ENCODE data around the gene AGK.

The AGK gene, protein sequence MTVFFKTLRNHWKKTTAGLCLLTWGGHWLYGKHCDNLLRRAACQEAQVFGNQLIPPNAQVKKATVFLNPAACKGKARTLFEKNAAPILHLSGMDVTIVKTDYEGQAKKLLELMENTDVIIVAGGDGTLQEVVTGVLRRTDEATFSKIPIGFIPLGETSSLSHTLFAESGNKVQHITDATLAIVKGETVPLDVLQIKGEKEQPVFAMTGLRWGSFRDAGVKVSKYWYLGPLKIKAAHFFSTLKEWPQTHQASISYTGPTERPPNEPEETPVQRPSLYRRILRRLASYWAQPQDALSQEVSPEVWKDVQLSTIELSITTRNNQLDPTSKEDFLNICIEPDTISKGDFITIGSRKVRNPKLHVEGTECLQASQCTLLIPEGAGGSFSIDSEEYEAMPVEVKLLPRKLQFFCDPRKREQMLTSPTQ

DNA sequence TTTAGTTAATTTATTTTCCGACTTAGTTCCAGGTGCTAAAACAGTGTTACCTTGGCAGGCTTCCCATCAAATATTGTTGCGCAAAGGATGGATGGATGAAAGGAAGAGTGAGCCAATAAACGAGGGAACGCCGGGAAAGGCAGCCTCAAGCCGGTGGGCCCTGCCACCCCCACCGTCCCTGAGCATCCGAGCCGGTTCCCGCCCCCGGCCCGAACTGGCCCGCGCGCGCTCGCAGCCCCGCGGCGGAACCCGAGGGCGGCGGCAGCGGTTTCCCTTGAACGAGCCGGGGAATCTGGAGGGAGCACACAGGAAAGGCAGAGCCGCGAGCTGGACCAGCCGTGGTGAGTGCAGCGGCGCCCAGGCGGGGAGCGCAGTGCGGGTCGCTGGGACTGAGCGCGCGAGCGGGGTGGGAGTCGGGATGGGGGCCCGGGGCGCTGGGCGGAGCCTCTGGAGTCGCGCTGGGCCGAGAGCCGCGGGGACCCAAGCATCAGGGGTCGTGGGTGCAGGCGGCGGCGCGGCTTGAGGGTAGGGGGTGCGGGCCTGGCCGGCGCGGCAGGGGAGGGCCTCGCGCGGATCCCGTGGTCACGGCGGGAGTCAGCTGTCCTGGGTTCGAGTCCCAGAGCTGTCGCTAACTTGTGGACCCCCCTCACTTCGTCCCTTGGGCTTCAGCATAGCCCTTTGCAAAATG is at the start of gene AGK:
Gene AGK, plus strand, starts transcription at position 317 of the 688 bp plus-strand sequence. CDS start 4,057 bp downstream, outside the sequence.
- no peak for DNase-seq

DNA sequence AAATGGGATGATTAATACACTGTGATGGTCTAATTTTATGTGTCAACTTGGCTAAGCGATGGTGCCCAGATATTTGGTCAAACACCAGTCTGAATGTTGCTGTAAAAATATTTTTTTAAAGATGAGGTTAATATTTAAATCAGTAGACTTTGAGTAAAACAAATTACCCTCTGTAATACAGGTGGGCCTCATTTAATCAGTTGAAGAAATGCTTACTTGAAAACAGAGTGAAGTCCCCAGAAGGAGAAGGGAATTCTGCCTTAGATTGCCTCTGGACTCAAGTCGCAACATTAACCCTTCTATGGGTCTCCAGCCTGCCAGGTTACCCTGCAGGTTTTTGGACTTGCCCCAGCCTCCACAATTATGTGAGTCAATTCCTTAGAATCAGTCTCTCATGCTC is 49.8 kb upstream of the AGK start:
- DNase-seq = no peak

DNA sequence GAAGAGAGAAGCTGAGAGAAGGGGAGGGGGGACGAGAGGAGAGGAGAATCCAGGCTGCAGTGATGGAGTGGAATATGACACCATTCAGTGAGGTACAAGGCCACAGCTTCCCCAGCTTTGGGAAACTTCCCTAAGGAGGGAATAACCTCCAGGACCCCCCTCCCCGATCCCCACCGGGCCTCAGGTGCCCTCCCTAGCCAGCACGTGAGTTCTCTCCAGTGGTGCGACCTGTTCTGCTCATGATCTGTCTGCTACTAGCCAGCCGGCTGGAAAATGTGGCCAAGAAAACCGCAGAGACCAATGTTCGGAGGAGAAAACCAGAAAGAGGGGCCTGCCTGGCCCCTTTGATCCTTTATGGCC is 39.9 kb upstream of the AGK start:
- DNase-seq = no peak

DNA sequence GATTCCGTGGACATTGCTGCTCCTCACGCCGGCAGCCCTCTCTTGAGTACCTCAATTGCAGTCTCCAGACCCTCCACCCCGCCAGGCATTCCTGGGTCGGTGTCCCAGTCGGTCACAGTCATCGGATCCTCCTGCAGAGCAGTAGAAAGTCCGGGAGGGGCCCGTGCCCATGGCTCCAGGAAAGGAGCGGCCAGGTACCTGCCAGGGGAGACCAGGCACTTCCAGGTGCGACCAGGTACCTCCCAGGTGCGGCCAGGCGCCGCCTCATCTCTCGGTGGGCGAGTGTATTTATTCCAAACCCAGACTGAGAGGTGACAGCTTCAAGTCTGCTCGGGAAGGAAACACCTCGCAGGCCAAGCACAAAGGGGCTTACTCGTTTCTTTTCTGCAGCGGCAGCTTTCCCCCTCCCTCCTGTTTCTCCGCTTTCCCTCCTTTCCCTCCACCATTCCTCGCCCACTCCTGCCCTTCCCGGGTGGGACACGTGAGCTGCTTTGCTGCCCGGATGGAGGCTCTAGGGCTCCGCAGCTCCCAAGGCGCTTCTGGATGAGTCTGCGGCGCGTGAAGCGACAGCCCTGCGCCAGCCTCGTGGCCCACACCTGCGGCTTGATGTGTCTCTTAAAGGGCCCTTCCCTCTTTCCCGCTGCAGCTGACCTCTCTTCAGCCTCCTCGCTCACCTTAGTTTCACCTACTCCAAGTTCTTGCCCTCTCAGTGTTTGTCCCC is 39.4 kb upstream of the AGK start:
- no peak for DNase-seq

DNA sequence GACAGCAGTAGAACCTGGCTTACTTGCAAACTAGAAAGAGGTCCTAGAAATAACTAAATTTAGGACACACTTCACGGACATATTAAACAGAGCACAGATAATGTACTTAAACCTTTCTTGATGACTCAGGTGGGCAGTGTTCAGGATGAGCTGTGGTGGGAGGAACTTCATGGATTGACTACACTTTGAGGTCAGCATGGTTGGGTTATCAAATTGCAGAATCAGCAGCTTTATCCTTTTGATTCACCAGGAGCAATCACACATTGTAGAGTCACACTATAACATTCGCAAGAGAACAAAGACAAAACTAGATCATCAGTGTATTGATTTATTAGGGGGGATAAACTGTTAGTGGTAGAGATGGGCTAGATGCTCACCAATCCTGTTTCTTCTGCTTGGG is 38.6 kb upstream of the AGK start:
- DNase-seq = no peak

DNA sequence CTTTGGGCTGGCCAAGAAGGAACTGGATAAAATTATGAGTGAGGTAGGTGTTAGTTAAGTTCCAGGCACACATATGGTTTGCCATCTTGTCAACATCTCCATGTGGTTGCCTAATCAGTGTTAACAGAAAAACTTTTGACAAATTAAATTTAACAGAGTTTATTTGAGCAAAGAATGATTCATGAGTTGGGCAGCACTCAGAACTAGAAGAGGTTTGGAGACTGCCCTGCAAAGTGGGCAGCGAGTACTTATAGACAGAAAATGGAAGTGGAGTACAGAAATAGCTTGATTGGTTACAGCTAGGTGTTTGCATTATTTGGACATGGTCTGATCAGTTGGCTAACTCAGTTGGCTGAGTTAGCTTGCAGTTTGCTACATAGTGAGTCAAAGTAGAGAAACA is 37.5 kb upstream of the AGK start:
- DNase-seq = no peak

DNA sequence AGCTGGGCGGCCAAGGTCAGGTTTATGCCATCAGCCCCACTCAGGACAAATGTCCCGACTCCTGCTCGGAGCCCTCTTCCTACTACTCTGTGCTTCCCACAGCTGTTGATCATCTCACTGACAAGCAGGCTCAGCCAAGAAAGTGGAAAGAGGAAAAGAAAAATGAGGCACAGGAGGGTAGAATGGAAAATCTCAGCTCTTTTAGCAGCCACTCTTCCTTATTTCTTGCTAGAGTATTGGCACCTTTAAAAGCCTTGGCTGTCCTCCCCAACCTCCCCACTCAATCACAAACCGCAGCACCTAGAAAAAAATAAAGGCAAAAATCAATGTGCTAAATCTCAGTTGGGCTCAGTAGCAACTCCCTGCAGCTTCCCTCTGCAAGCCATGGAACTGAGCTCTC is 35.3 kb upstream of the AGK start:
- DNase-seq = no peak

DNA sequence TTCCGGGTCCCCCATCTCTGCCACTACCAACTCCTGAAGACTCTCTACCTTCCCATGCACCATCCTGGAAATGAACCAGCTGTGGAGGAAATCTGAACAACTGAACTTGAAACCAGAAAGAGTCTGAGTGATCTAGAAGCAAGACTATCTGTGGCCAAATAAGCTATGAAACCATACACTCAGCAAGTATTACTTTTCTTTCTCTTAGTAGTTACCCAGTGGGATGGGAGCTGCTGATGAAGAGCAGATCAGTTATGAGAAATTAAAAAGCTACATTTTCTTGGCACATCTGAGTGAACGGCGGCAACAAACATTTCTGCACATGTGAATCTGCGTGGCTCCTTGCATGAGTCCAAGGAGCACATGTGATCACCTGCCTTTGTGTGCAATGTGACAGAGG is 31.6 kb upstream of the AGK start:
- no peak for DNase-seq

DNA sequence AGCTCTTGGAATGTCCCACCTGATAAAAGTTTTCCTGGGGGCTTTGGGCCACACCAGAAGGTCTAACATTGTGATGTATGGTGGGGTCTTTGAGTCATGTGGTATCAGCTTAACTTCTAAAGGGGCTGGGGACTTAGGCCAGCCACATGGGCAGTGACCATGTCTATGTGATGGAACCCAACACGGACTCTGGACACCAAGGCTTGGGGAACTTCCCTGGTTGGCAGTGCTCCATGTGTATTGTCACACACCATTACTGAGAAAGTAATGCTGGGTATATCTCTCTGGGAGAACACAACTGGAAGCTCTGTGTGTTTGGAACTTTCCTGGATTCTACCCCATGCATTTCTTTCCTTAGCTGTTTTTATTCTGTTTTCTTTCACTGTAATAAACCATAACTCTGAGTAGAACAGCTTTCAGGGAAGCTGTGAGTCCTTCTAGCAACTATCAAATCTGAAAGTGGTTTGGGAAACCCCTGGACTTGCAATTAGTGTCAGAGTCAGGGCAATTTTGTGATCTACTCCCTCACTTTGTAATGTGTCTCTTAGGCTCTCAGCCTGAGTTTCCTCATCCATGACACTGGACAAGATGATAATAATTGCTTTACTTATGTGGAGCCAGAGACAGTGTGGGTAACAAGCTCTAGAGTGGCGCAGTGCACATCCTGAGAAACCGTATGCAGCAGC is 28.4 kb upstream of the AGK start:
- DNase-seq = no peak

DNA sequence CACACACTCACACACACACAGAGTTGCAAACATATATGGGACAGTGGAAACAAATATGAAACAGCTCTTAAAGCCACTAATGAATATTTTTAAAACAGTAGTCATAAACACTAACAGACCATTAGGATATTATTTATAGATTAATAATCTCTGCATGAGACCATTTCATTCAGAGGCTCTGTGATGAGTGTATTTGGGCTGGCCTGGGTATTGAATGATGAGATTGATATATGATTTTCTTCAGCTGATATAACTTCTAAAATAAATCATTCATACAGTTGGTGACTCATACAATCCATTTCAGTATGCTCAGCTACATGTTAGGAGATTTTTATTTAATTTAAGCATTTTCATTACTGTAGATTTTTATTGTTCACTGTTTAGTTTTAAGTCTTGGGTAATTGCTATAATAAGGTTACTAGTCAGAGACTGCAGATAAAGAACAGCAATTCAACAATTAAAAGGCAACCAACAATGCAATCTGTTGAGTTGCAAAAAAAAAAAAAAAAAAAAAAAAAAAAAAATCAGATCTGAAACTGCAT is 25.2 kb upstream of the AGK start:
- DNase-seq = no peak

DNA sequence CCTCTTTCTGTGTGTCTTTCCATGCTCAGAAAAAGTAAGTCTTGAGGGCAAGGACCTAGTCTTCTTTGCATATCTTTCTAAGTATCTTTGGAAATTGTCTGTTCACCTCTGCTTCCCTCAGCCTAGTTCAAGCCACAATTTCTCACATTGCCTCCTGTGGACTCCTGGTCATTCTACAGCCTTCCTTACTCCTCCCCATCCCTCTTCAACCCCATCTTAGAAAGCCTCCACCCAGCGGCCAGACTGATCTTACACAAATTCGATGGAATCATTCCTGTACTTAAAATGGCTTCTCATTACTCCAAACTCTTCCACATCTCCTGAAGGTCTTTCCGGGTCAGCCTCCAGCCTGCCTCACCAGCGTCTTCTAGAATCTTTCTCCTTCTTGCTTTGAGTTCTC is 24.1 kb upstream of the AGK start:
- no peak for DNase-seq

DNA sequence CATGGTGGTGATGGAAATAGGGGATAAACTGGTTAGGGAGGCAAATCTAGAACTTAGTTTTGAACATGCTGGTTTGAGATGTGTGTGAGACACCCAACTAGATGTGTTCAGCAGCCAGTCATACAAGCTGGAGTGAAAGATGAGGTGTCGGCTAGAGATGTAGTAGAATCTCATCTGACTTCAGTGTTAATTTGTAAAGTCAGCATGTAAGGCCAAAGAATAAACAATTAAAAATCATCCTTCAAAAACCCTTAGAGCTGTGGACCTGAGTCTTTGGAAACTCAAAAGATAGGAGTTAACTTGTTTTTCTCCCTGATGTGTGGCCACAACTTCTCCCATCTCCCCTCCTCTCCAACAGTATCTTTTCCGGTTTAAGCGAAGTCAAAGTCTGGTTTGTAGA is 22.8 kb upstream of the AGK start:
- DNase-seq = no peak

DNA sequence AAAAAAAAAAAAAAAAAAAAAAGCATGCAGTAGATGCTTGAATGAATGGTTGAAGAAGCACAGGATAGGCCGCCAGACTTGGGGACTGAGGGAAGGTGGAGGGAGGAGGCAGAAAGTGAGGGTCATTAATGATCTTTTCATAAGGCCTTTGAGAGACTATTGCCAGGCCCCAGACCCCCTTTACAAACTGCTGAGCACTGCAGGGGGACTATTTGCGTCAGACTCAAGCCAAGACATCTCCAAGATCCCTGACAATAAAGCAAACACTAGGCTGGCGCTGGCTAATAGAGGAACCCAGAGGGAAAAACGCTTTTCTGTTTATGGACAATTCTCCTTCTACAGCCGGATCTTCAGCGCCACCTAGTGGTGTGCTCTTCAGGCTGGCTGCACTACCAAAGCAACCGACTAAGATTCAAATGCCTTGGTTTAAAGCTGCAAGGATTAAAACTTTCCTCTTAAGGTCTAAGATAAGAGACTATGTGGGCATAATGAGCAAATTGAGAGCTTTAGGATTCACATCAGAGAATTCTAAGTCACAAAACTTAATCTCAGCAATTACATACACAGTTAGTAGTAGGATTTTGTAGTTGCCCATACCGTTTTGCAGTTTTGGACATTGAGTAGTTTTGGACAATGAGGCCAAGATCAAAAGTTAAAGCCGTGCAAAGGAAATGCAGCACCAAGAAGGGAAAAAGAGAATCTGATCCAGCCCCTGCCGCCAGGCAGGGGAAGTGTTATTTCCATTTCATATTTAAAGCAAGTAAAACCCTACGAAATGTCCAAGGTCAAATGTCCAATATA is 17.9 kb upstream of the AGK start:
- DNase-seq = no peak

DNA sequence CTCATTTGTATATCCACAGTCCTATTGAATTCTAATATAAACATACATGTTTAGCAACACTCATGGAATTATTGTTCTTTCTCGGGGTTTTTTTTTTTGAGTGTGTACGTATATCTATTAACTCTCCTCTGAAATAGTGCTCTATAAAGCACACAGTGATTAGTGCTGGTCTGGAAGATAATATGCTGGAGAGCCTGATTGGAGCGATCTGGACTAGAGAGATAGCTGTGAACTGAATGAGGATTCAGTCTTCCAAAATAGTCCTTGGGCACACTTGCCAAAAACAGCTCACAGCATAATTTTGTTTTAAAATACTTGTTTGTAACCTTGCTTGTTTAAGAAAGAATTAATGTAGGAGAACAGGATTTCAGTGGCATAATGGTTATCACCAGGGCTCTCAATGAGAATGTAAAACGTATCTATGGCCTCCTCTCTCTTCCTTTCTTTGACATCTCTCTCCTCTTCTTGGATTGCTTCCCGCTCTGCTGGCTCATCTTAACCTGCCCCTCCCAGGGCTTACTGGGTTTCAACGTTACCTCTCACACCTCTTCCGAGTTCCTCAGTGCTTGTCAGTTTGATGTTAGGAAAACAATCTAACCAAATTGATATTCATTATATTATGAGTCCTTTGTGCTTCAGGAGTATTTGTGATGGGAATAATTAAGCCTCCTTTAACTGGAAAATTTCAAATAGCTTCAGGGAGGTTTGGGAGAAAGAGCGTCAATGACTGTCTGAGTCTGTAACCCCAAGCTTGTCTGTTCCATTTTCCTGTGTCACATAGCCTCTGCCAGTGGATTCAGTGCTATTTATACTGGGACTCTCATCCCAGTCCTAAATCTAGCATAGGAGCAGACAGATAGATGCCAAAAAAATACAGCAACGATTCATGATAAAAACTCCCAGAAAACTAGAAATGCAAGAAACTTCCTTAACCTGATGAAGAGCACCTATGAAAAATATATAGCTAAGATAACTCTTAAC is 16.2 kb upstream of the AGK start:
- DNase-seq = no peak

DNA sequence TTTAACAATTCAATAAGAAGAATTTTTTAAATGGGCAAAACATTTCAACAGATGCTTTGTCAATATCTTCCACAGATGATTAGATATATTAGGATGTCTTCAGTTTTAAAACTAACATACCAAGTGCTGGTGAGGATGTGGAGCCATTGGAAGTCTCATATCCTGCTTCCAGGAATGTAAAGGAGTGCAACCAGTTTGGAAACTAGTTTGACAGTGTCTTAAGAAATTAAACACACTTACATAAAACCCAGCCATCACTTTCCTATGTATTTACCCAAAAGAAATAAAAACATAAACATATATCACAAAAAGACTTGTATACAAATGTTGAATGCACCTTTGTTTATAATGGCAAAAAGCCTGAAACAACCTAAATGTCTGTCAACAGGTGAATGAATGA is 13.3 kb upstream of the AGK start:
- DNase-seq = no peak

DNA sequence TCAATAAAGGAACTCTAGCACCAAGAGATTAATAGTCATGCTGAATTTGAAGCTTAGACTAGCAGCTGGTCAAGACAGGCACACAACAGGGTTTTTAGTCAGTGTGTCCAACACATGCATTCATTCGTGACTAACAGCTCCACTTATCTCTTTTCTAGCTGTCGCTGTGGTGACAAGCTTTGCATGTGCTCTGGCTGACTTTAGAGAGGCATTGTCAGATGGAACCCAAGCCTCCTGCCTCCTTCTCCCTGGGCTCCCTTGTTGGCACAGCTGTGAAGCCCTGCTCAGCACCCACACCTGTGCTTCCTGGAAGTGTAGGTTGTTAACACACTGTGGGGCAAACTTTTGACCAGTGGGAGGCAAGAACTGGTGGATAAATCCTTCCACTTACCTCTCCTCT is 9.8 kb upstream of the AGK start:
- DNase-seq = no peak

DNA sequence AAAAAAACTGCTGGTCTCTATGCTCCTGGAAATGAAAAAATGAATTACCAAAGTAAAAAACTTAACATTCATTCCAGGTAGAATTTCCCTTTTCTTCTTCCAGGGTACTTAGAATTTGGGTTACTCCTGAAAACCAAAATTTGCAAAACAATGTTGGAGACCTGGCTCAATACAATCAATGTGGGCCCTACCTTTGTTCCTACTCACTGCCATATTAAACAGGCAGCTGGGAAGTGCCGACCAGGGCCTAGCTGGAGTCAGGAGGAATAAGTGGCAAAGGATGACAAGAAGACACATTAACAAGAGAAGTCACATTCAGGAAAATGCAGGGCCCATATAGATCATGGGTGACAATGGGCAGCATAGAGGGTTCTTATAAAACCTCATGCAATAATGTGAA is 6.4 kb upstream of the AGK start:
- no peak for DNase-seq

DNA sequence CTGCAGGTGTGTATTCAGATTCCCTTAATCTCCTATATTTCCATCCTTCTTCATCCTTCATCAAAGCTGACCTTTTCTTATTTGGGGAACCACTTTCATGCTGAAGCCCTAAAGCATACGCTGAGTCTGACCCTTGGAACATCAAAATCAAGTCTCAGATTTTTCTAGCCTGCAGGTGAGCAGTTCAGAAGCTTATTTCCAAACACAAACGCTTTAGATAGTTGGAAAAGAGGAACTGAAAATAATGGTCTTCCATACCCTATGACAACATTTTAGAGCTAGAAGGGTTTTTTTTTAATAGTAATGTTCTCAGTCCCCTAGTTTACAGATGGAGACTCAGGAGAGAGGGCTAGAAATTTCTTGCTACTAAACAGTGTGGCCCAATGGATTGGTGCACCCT is 1.6 kb upstream of the AGK start:
- DNase-seq = no peak

DNA sequence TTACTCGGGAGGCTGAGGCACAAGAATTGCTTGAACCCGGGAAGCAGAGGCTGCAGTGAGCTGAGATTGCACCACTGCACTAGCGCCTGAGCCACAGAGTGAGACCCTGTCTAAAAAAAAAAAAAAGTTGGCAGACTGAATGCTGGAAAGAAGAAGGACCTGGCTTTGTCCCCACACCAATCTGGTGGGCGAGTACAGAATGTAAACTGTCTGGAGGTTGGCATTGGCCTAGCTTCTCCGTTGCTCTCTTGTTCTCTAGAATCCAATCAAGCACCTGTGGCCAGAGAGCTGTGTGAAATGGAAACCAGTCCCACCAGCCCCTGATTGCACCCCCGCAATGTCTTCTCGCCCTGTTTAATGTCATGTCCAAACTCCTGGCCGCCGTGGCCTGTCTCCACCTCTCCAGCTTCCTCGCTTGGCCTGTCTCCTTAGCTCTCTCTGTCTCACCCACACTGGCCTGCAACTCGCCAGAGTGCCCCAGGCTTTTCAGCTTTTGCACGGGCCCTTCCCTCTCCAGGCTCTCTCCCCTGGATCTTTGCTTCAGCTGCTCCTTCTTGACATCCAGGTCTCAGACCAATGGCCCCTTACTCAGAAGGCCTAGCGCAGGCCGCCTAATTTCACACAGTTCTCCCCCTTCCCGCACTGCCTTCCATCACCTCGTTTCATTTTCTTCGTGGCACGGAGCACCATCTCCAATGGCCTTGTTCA is 670 bp upstream of the AGK start:
- no peak for DNase-seq

DNA sequence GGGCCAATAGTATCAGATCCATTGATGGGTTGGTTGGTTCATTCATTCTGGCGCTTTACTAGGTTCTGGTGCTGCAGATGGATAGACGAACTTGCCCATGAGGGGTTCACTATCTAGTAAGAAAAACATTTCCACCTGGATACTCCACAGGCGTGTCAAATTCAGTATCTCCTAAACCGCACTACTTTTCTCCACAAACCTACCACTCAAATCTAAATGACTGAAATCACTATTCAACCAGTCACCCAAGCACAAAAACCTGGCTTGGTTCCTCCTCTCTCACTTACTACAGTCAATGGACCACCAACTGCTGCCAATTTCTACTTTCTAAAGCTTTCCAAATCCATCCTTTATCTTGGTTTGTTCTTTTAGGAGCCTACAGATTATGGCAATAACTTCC is 572 bp downstream of the AGK start:
- no peak for DNase-seq

Data from SIG-M5 (cell line).